MM.1S (cell line): Measurements from ENCODE around the gene RTP5.

ENCODE experiments used
- DNase-seq: peaks from one replicate; pipeline ENCODE4 v3.0.0-alpha.2; 2015
- H2AFZ ChIP-seq: fragments of 300-600 bp; sonication (generic); 2 replicates; pipeline ENCODE4 v1.6.0; 2016; ENCODE audit warnings: antibody characterized with exemption, low read length
- H3F3A ChIP-seq: fragments of 300-600 bp; sonication (generic); 2 replicates; pipeline ENCODE4 v1.6.1; 2016; ENCODE audit warnings: mild to moderate bottlenecking, antibody characterized with exemption, low read length, moderate library complexity, mixed read lengths; ENCODE audit not compliant: insufficient read depth
- H3K27ac ChIP-seq: fragments of 300-600 bp; sonication (generic); 2 replicates; pipeline ENCODE4 v1.5.1; 2016; ENCODE audit warnings: mild to moderate bottlenecking, low read length
- H3K27me3 ChIP-seq: fragments of 300-600 bp; sonication (generic); replicated peaks from 2 replicates; pipeline ENCODE4 v1.6.0; 2016; ENCODE audit warnings: low read length; ENCODE audit not compliant: insufficient read depth
- H3K36me3 ChIP-seq: fragments of 300-600 bp; sonication (generic); replicated peaks from 2 replicates; pipeline ENCODE4 v1.6.1; 2016; ENCODE audit warnings: mild to moderate bottlenecking, low read length, mixed read lengths; ENCODE audit not compliant: insufficient read depth
- H3K4me1 ChIP-seq: fragments of 300-600 bp; sonication (generic); 2 replicates; pipeline ENCODE4 v1.6.1; 2016; ENCODE audit warnings: low read length, mixed read lengths
- H3K4me2 ChIP-seq: fragments of 300-600 bp; sonication (generic); 2 replicates; pipeline ENCODE4 v1.6.0; 2016; ENCODE audit warnings: low read depth, low read length
- H3K4me3 ChIP-seq: fragments of 300-600 bp; sonication (generic); 2 replicates; pipeline ENCODE4 v1.5.1; 2016; ENCODE audit warnings: low read length, mixed read lengths
- H3K79me2 ChIP-seq: fragments of 300-600 bp; sonication (generic); 2 replicates; pipeline ENCODE4 v1.6.1; 2016; ENCODE audit warnings: mixed run types, low read length, mixed read lengths
- H3K9ac ChIP-seq: fragments of 300-600 bp; sonication (generic); 2 replicates; pipeline ENCODE4 v1.6.1; 2016; ENCODE audit warnings: low read length, mixed read lengths
- H3K9me2 ChIP-seq: fragments of 300-600 bp; sonication (generic); replicated peaks from 2 replicates; pipeline ENCODE4 v1.6.1; 2016; ENCODE audit warnings: mild to moderate bottlenecking, low read length, mixed read lengths; ENCODE audit not compliant: insufficient read depth
- H3K9me3 ChIP-seq: fragments of 300-600 bp; sonication (generic); replicated peaks from 2 replicates; pipeline ENCODE4 v1.6.1; 2016; ENCODE audit warnings: mild to moderate bottlenecking, low read length, mixed read lengths; ENCODE audit not compliant: insufficient read depth
- H4K20me1 ChIP-seq: fragments of 300-600 bp; sonication (generic); 2 replicates; pipeline ENCODE4 v1.6.1; 2016; ENCODE audit warnings: mild to moderate bottlenecking, low read length, moderate library complexity, mixed read lengths; ENCODE audit not compliant: insufficient read depth
- EZH2 ChIP-seq: fragments of 300-600 bp; sonication (generic); optimal IDR thresholded peaks from 2 replicates; pipeline ENCODE3; 2017; ENCODE audit warnings: low read depth, mild to moderate bottlenecking, antibody characterized with exemption, low read length, mixed read lengths
- EZH2phosphoT487 ChIP-seq: fragments of 300-600 bp; sonication (generic); IDR thresholded peaks from 2 replicates; pipeline ENCODE4 v1.6.1; 2018; ENCODE audit warnings: antibody characterized with exemption, low read length
- TF ChIP-seq, protein P1 (sequence below): fragments of 300-600 bp; sonication (generic); IDR thresholded peaks from 2 replicates; pipeline ENCODE4 v1.5.1; 2016; ENCODE audit warnings: antibody characterized with exemption, low read length, mixed read lengths

Gene RTP5

DNA sequence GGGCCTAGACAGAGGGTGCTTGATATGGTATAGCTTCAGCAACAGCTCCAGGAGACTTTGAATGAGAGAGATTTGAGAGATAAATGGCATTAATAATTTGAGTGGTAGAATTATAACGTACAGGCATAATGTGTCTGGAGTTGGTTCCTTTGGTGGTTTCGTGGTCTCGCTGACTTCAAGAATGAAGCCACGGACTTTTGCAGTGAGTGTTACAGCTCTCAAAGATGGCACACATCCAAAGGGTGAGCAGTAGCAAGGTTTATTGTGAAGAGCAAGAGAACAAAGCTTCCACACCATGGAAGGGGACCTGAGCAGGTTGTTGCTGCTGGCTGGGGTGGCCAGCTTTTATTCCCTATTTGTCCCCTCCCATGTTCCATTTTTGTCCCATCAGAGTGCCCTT, 33.9 kb upstream of the RTP5 start:
- Histone ChIP-seq H2AFZ (no peak overlapping the region), H3K4me2 (no peak overlapping the region), H4K20me1 (no peaks in the 10 kb centered on the region), H3K4me3 (no peak overlapping the region), H3K79me2 (no peaks in the 10 kb centered on the region), H3K9me3 (no peaks in the 10 kb centered on the region), H3K27me3 (peaks cover 86% of the 10 kb centered on the region), H3K4me1 (no peaks in the 10 kb centered on the region), H3K36me3 (no peaks in the 10 kb centered on the region), H3K27ac (no peak overlapping the region), H3K9ac (no peak overlapping the region), H3F3A (no peaks in the 10 kb centered on the region), H3K9me2 (no peaks in the 10 kb centered on the region)
- TF ChIP-seq EZH2 = no peak
- TF ChIP-seq, protein P1, sequence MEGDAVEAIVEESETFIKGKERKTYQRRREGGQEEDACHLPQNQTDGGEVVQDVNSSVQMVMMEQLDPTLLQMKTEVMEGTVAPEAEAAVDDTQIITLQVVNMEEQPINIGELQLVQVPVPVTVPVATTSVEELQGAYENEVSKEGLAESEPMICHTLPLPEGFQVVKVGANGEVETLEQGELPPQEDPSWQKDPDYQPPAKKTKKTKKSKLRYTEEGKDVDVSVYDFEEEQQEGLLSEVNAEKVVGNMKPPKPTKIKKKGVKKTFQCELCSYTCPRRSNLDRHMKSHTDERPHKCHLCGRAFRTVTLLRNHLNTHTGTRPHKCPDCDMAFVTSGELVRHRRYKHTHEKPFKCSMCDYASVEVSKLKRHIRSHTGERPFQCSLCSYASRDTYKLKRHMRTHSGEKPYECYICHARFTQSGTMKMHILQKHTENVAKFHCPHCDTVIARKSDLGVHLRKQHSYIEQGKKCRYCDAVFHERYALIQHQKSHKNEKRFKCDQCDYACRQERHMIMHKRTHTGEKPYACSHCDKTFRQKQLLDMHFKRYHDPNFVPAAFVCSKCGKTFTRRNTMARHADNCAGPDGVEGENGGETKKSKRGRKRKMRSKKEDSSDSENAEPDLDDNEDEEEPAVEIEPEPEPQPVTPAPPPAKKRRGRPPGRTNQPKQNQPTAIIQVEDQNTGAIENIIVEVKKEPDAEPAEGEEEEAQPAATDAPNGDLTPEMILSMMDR = no peak
- no peak for TF ChIP-seq EZH2phosphoT487
- no peak for DNase-seq

DNA sequence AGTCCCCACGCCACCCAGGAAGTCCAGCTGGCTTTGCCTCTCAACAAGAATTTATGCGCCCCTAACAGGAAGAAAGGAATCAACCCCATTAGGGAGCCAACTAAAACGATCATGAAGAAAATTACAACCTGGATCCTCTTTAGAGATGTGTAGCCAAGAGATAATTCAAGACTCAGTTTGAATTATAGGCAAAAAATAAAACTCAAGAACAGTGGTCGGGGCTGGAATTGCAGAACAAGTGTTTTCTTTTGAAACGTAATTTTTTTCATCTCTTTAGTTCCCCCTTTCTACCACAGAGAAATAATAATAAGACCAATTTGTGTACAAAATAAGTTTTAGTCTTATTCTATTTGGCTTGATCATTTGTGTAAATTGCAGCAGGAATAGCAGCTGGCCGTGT, 33.2 kb upstream of the RTP5 start:
- no peak for TF ChIP-seq EZH2phosphoT487
- no peak for TF ChIP-seq EZH2
- TF ChIP-seq, protein P1 = no peak

GRCh38 chr2:241837197-241837965, 32.1 kb upstream of the RTP5 start:
- H3K36me3 ChIP-seq = no peaks in the 10 kb centered on the region
- TF ChIP-seq EZH2 (no peak), EZH2phosphoT487 (no peak)
- TF ChIP-seq, protein P1 = no peak
- no peaks in the 10 kb centered on the region for H3K4me1 ChIP-seq
- no peaks in the 10 kb centered on the region for H3K9me2 ChIP-seq
- H3K9me3 ChIP-seq = no peaks in the 10 kb centered on the region
- H4K20me1 ChIP-seq = no peaks in the 10 kb centered on the region
- H2AFZ ChIP-seq = no peak overlapping the region
- no peak for DNase-seq
- no peaks in the 10 kb centered on the region for H3K79me2 ChIP-seq
- H3K4me3 ChIP-seq = no peak overlapping the region
- no peak overlapping the region for H3K9ac ChIP-seq
- no peaks in the 10 kb centered on the region for H3F3A ChIP-seq
- H3K4me2 ChIP-seq = no peak overlapping the region
- H3K27me3 ChIP-seq = peaks cover 80% of the 10 kb centered on the region
- no peak overlapping the region for H3K27ac ChIP-seq

More for the DNA sequence above, 33.2 kb upstream of the RTP5 start:
- H3K4me1 ChIP-seq = no peaks in the 10 kb centered on the region
- no peak overlapping the region for H3K27ac ChIP-seq
- H3K27me3 ChIP-seq = peaks cover 81% of the 10 kb centered on the region
- no peak overlapping the region for H3K4me3 ChIP-seq
- H4K20me1 ChIP-seq = no peaks in the 10 kb centered on the region
- H3F3A ChIP-seq = no peaks in the 10 kb centered on the region
- no peak overlapping the region for H3K9ac ChIP-seq
- no peaks in the 10 kb centered on the region for H3K9me3 ChIP-seq
- no peak overlapping the region for H3K4me2 ChIP-seq
- H3K9me2 ChIP-seq = no peaks in the 10 kb centered on the region
- no peaks in the 10 kb centered on the region for H3K36me3 ChIP-seq
- H2AFZ ChIP-seq = no peak overlapping the region
- H3K79me2 ChIP-seq = no peaks in the 10 kb centered on the region
- DNase-seq = no peak
